GM23338 (cell line): Measurements from ENCODE around the gene DYNLT2B. TPM values are rescaled to one million over a fixed set of nuclear protein-coding genes. Genes with fewer than 3 reads are reported as not detected.

Experiments used
- ATAC-seq: fragments of 200-7000 bp; cut with Tn5 transposase; 3 replicates; pipeline ENCODE4 v1.9.1; 2020
- DNase-seq: peaks from one replicate; pipeline ENCODE4 v3.0.0-alpha.2; 2015; ENCODE audit warnings: low spot score
- H2AFZ ChIP-seq: fragments of 200-600 bp; sonication (generic); 2 replicates; pipeline ENCODE4 v1.8.0; 2016; ENCODE audit warnings: antibody characterized with exemption, mild to moderate bottlenecking, moderate library complexity
- H3F3A ChIP-seq: fragments of 200-600 bp; sonication (generic); replicated peaks from 2 replicates; pipeline ENCODE4 v1.8.0; 2017; ENCODE audit warnings: antibody characterized with exemption, mixed run types, low read depth
- H3K27ac ChIP-seq: fragments of 200-600 bp; sonication (generic); 2 replicates; pipeline ENCODE4 v1.6.1; 2016; ENCODE audit warnings: low read depth
- H3K27me3 ChIP-seq: fragments of 200-600 bp; sonication (generic); 2 replicates; pipeline ENCODE4 v1.8.0; 2016; ENCODE audit warnings: mild to moderate bottlenecking, mixed run types, moderate library complexity; ENCODE audit not compliant: insufficient read depth
- H3K36me3 ChIP-seq: fragments of 200-600 bp; sonication (generic); 2 replicates; pipeline ENCODE4 v1.8.0; 2016; ENCODE audit warnings: mild to moderate bottlenecking; ENCODE audit not compliant: insufficient read depth
- H3K4me1 ChIP-seq: fragments of 200-600 bp; sonication (generic); 2 replicates; pipeline ENCODE4 v1.8.0; 2016; ENCODE audit warnings: mild to moderate bottlenecking, moderate library complexity; ENCODE audit not compliant: insufficient read depth
- H3K4me2 ChIP-seq: fragments of 200-600 bp; sonication (generic); 2 replicates; pipeline ENCODE4 v1.7.1; 2017; ENCODE audit warnings: mixed run types
- H3K4me3 ChIP-seq: fragments of 200-600 bp; sonication (generic); 2 replicates; pipeline ENCODE4 v1.6.1; 2016; ENCODE audit warnings: mixed run types
- H3K79me2 ChIP-seq: fragments of 200-600 bp; sonication (generic); replicated peaks from 2 replicates; pipeline ENCODE4 v1.8.0; 2017; ENCODE audit warnings: mild to moderate bottlenecking; ENCODE audit not compliant: insufficient read depth
- H3K9me2 ChIP-seq: fragments of 200-600 bp; sonication (generic); 2 replicates; pipeline ENCODE4 v1.8.0; 2017; ENCODE audit not compliant: insufficient read depth
- H4K20me1 ChIP-seq: fragments of 200-600 bp; sonication (generic); replicated peaks from 2 replicates; pipeline ENCODE4 v1.8.0; 2017; ENCODE audit warnings: mild to moderate bottlenecking; ENCODE audit not compliant: insufficient read depth
- H3K27ac Mint-ChIP-seq: 2 replicates; pipeline ENCODE4 v1.8.0; 2020; ENCODE audit warnings: inconsistent platforms, mild to moderate bottlenecking, moderate library complexity, mixed read lengths
- H3K27me3 Mint-ChIP-seq: 3 replicates; pipeline ENCODE4 v1.8.0; 2022; ENCODE audit warnings: low read depth, mild to moderate bottlenecking, moderate library complexity, mixed read lengths, inconsistent platforms; ENCODE audit not compliant: insufficient read depth, poor library complexity
- H3K36me3 Mint-ChIP-seq: 3 replicates; pipeline ENCODE4 v1.8.0; 2021; ENCODE audit warnings: low read depth, mild to moderate bottlenecking, inconsistent platforms, moderate library complexity, mixed read lengths
- H3K4me1 Mint-ChIP-seq: 3 replicates; pipeline ENCODE4 v1.8.0; 2020; ENCODE audit warnings: mild to moderate bottlenecking, inconsistent platforms, mixed read lengths
- H3K4me3 Mint-ChIP-seq: 3 replicates; pipeline ENCODE4 v1.8.0; 2021; ENCODE audit warnings: moderate library complexity, mild to moderate bottlenecking, inconsistent platforms, mixed read lengths
- H3K9me3 Mint-ChIP-seq: 3 replicates; pipeline ENCODE4 v1.8.0; 2020; ENCODE audit warnings: moderate library complexity, mild to moderate bottlenecking, inconsistent platforms, mixed read lengths
- JUNB ChIP-seq: IDR thresholded peaks from one replicate; pipeline ENCODE4 v1.6.1; 2016; ENCODE audit warnings: antibody characterized with exemption; ENCODE audit not compliant: unreplicated experiment
- NANOG ChIP-seq: IDR thresholded peaks from 2 replicates; pipeline ENCODE4 v1.6.1; 2016; ENCODE audit warnings: antibody characterized with exemption, borderline replicate concordance
- POLR2AphosphoS5 ChIP-seq: IDR thresholded peaks from 2 replicates; pipeline ENCODE4 v1.6.1; 2016; ENCODE audit warnings: antibody characterized with exemption, low read depth
- ZNF114 ChIP-seq: fragments of 250-450 bp; sonication (Bioruptor Pico); IDR thresholded peaks from 2 replicates; pipeline ENCODE4 v1.5.0; 2020; ENCODE audit warnings: mild to moderate bottlenecking, moderate library complexity
- ZNF331 ChIP-seq: fragments of 250-450 bp; sonication (Bioruptor Pico); IDR thresholded peaks from 2 replicates; pipeline ENCODE4 v1.5.0; 2020; ENCODE audit warnings: low read depth, mild to moderate bottlenecking, moderate library complexity
- polyA plus RNA-seq: library from polyadenylated mRNA; unstranded; fragments of >200 nt; fragmentation: Nextera tagmentation; extraction: Ambion mirVana; gene quantifications from 2 replicates; pipeline ENCODE4 v1.2.1, GENCODE V29; 2016
- total RNA-seq: library from RNA; depleted of rRNA; stranded (reverse); fragments of >200 nt; shearing (Covaris generic); gene quantifications from 2 replicates; pipeline ENCODE4 v1.2.3, GENCODE V29; 2014
- TF ChIP-seq, protein P1 (sequence below): fragments of 250-450 bp; sonication (Bioruptor Pico); IDR thresholded peaks from 2 replicates; pipeline ENCODE4 v1.5.0; 2020; ENCODE audit warnings: mild to moderate bottlenecking, moderate library complexity
- TF ChIP-seq, protein P2 (sequence below), 2 experiments: fragments of 200-600 bp in 1 of 2; sonication (generic) in 1 of 2; conservative IDR thresholded peaks; 2 replicates each; pipeline versions ENCODE4 v1.5.1 to v1.6.1; 2016 to 2017; ENCODE audit warnings: antibody characterized with exemption in 2 of 2, low read depth in 2 of 2, mild to moderate bottlenecking in 2 of 2, moderate library complexity in 1 of 2

Gene DYNLT2B
- total and polyA plus RNA-seq, 2 experiments from 2014 or later = 11.3 to 42.7 TPM

DNA sequence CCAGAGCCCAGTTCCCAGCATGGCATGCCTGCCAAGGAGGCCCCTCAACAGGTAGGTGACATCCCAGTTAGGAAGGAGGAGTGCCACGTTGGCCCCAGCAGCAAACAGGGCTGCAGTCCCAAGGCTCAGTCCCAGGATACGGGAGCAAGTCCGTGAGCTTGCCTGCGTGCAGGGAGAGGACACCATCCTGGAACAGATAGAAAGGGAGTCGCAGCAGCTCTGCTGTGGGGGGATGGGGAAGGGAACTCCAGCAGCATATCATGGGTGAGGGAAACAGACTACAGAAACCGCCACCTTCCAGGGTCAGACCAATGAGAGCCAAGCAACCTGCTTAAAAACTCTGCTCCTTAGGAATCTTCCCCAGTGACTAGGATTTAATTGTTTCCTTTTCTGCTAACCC, 9.4 kb upstream of the DYNLT2B start:
- H3K4me3 Mint-ChIP-seq = no peak overlapping the region
- Histone ChIP-seq H3F3A (0 out of 2 replicates have a peak, but pooled peaks cover 5% of the 10 kb centered on the region), H3K27me3 (no peaks in the 10 kb centered on the region), H3K27ac (no peak overlapping the region), H3K4me3 (no peak overlapping the region), H4K20me1 (no peaks in the 10 kb centered on the region), H3K9me2 (no peaks in the 10 kb centered on the region), H3K36me3 (no peaks in the 10 kb centered on the region), H3K4me1 (peaks cover 5% of the 10 kb centered on the region; the same call in 1 of the 2 replicates), H3K4me2 (no peak overlapping the region), H2AFZ (peak overlapping the region; percentile 96), H3K79me2 (no peaks in the 10 kb centered on the region)
- H3K4me1 Mint-ChIP-seq = peaks cover 12% of the 10 kb centered on the region; the same call in 2 of the 3 replicates
- no peaks in the 10 kb centered on the region for H3K9me3 Mint-ChIP-seq
- H3K36me3 Mint-ChIP-seq = no peaks in the 10 kb centered on the region
- H3K27me3 Mint-ChIP-seq = peaks cover 4% of the 10 kb centered on the region
- TF ChIP-seq ZNF331 = no peak
- no peak for TF ChIP-seq NANOG
- TF ChIP-seq, protein P1, sequence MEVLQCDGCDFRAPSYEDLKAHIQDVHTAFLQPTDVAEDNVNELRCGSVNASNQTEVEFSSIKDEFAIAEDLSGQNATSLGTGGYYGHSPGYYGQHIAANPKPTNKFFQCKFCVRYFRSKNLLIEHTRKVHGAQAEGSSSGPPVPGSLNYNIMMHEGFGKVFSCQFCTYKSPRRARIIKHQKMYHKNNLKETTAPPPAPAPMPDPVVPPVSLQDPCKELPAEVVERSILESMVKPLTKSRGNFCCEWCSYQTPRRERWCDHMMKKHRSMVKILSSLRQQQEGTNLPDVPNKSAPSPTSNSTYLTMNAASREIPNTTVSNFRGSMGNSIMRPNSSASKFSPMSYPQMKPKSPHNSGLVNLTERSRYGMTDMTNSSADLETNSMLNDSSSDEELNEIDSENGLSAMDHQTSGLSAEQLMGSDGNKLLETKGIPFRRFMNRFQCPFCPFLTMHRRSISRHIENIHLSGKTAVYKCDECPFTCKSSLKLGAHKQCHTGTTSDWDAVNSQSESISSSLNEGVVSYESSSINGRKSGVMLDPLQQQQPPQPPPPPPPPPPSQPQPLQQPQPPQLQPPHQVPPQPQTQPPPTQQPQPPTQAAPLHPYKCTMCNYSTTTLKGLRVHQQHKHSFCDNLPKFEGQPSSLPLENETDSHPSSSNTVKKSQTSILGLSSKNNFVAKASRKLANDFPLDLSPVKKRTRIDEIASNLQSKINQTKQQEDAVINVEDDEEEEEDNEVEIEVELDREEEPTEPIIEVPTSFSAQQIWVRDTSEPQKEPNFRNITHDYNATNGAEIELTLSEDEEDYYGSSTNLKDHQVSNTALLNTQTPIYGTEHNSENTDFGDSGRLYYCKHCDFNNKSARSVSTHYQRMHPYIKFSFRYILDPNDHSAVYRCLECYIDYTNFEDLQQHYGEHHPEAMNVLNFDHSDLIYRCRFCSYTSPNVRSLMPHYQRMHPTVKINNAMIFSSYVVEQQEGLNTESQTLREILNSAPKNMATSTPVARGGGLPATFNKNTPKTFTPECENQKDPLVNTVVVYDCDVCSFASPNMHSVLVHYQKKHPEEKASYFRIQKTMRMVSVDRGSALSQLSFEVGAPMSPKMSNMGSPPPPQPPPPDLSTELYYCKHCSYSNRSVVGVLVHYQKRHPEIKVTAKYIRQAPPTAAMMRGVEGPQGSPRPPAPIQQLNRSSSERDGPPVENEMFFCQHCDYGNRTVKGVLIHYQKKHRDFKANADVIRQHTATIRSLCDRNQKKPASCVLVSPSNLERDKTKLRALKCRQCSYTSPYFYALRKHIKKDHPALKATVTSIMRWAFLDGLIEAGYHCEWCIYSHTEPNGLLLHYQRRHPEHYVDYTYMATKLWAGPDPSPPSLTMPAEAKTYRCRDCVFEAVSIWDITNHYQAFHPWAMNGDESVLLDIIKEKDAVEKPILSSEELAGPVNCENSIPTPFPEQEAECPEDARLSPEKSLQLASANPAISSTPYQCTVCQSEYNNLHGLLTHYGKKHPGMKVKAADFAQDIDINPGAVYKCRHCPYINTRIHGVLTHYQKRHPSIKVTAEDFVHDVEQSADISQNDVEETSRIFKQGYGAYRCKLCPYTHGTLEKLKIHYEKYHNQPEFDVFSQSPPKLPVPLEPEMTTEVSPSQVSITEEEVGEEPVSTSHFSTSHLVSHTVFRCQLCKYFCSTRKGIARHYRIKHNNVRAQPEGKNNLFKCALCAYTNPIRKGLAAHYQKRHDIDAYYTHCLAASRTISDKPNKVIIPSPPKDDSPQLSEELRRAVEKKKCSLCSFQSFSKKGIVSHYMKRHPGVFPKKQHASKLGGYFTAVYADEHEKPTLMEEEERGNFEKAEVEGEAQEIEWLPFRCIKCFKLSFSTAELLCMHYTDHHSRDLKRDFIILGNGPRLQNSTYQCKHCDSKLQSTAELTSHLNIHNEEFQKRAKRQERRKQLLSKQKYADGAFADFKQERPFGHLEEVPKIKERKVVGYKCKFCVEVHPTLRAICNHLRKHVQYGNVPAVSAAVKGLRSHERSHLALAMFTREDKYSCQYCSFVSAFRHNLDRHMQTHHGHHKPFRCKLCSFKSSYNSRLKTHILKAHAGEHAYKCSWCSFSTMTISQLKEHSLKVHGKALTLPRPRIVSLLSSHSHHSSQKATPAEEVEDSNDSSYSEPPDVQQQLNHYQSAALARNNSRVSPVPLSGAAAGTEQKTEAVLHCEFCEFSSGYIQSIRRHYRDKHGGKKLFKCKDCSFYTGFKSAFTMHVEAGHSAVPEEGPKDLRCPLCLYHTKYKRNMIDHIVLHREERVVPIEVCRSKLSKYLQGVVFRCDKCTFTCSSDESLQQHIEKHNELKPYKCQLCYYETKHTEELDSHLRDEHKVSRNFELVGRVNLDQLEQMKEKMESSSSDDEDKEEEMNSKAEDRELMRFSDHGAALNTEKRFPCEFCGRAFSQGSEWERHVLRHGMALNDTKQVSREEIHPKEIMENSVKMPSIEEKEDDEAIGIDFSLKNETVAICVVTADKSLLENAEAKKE (CRISPR knock-in tag) = no peak
- no peak for TF ChIP-seq ZNF114 (CRISPR knock-in tag)
- TF ChIP-seq, protein P2, sequence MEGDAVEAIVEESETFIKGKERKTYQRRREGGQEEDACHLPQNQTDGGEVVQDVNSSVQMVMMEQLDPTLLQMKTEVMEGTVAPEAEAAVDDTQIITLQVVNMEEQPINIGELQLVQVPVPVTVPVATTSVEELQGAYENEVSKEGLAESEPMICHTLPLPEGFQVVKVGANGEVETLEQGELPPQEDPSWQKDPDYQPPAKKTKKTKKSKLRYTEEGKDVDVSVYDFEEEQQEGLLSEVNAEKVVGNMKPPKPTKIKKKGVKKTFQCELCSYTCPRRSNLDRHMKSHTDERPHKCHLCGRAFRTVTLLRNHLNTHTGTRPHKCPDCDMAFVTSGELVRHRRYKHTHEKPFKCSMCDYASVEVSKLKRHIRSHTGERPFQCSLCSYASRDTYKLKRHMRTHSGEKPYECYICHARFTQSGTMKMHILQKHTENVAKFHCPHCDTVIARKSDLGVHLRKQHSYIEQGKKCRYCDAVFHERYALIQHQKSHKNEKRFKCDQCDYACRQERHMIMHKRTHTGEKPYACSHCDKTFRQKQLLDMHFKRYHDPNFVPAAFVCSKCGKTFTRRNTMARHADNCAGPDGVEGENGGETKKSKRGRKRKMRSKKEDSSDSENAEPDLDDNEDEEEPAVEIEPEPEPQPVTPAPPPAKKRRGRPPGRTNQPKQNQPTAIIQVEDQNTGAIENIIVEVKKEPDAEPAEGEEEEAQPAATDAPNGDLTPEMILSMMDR (conservative IDR thresholded peaks at IDR 0.05; ENCODE audit: low read depth in 2 of 2) = no peak
- no peak for TF ChIP-seq JUNB
- no peak for TF ChIP-seq POLR2AphosphoS5
- DNase-seq = peak; percentile 58
- no peak overlapping the region for H3K27ac Mint-ChIP-seq
- peak; percentile 70 for ATAC-seq
